Lower leg skin (tissue), 4 donors: ENCODE data around the gene ZNF518A. TPM values are rescaled to one million over a fixed set of nuclear protein-coding genes. Genes with fewer than 3 reads are reported as not detected.

Experiments
- DNase-seq, 2 donors: peaks; one replicate each; pipeline ENCODE4 v3.0.0-alpha.2; 2019; ENCODE audit warnings: low spot score in 2 of 2
- H3K4me3 ChIP-seq: fragments of 200-600 bp; sonication (generic); 2 replicates; pipeline ENCODE4 v1.5.1; 2017; ENCODE audit warnings: mild to moderate bottlenecking, low read depth; ENCODE audit not compliant: poor library complexity, severe bottlenecking
- POLR2A ChIP-seq, 2 donors: fragments of 450-650 bp; IDR thresholded peaks; one replicate each; pipeline ENCODE4 v1.6.1; 2016 to 2017; ENCODE audit warnings: antibody characterized with exemption in 2 of 2, mild to moderate bottlenecking in 1 of 2, moderate library complexity in 1 of 2
- WGBS, 2 donors: methylation state at CpG; one replicate each; pipeline ENCODE4 v1.1.5; 2018; 5-methylcytosine and 5-hydroxymethylcytosine counted together
- intact Hi-C: fragments of 100-400 bp; cut with DNase I; formaldehyde crosslinking; loops from one replicate; pipeline ENCODE4 v1.15.0; 2023; ENCODE audit warnings: low total_unique reads
- total RNA-seq, 4 donors: library from RNA; depleted of rRNA; stranded (reverse); fragments of >200 nt; gene quantifications; one replicate each; pipeline ENCODE4 v1.1.0, GENCODE V29; 2016
- TF ChIP-seq, protein P1 (sequence below), 3 donors: fragments of 450-650 bp; IDR thresholded peaks; one replicate each; pipeline ENCODE4 v1.5.1; 2016; ENCODE audit warnings: antibody characterized with exemption in 3 of 3, mild to moderate bottlenecking in 3 of 3, moderate library complexity in 2 of 3

Gene ZNF518A
- total RNA-seq, 4 donors from 2014 or later, result 6.7 to 12.1 (median 8.3) TPM

DNA sequence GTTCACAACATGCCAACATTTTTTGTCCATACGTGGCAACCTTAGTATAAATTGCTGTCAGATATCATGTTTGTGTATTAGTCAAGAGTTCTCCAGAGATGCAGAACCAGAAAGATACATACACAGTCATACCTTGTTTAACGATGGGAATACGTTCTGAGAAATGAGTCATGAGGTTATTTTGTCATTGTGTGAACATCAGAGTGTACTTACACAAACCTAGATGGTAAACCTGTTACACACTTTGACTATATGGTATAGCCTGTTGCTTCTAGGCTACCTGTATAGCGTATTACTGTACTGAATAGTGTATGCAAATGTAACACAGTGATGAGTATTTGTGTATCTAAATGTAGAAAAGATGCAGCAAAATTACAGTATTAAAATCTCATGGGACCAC, 22.3 kb downstream of the ZNF518A start:
- intact Hi-C loops, result no loop called here
- 92 to 94% methylated on average over 4 of the region's 4 CpGs for WGBS, 2 donors
- H3K4me3 ChIP-seq, result no peak overlapping the region
- TF ChIP-seq POLR2A (IDR thresholded peaks at IDR 0.05), result no peak
- TF ChIP-seq, protein P1, sequence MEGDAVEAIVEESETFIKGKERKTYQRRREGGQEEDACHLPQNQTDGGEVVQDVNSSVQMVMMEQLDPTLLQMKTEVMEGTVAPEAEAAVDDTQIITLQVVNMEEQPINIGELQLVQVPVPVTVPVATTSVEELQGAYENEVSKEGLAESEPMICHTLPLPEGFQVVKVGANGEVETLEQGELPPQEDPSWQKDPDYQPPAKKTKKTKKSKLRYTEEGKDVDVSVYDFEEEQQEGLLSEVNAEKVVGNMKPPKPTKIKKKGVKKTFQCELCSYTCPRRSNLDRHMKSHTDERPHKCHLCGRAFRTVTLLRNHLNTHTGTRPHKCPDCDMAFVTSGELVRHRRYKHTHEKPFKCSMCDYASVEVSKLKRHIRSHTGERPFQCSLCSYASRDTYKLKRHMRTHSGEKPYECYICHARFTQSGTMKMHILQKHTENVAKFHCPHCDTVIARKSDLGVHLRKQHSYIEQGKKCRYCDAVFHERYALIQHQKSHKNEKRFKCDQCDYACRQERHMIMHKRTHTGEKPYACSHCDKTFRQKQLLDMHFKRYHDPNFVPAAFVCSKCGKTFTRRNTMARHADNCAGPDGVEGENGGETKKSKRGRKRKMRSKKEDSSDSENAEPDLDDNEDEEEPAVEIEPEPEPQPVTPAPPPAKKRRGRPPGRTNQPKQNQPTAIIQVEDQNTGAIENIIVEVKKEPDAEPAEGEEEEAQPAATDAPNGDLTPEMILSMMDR (IDR thresholded peaks at IDR 0.05), result no peak
- no peak for DNase-seq

DNA sequence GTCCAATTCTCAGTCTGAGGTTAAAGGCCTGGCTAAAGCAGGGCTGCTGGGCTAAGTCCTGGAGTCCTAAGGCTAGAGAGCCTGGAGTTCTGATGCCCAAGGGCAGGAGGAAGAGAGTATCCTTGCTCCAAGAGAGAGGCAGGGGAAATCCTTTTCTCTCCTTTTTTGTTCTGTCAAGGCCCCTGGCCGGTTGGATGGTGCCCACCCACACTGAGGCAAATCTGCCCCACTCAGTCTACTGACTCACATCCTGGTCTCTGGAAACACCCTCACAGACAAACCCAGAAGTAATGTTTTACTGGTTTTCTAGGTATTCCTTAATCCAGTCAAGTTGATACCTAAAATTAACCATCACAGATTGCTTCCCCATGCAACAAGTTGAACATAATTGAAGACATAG, 23.0 kb downstream of the ZNF518A start:
- no peak for DNase-seq
- no peak for TF ChIP-seq POLR2A (IDR thresholded peaks at IDR 0.05)
- TF ChIP-seq, protein P1 (IDR thresholded peaks at IDR 0.05), result no peak
- intact Hi-C loops, result no loop called here
- no peak overlapping the region for H3K4me3 ChIP-seq
- WGBS, 2 donors, result 82 to 93% methylated on average over 1 of the region's 1 CpG

DNA sequence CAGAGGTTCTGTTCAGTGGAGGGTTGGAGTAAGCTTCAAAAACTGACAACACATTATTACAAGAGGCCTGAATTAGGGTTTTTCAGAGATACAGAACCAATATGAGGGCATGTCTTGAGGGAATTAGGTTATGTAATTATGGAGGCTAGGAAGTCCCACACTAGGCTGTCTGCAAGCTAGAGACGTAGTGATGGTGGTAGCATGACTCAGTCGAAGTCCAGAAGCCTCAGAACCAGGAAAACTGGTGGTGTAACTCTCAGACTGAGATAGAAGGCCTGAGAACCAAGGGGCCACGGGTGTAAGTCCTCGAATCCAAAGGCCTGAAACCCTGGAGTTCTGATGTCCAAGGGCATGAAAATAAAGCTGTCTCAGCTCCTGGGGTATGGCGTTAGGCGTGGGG, 35.6 kb downstream of the ZNF518A start:
- no peak for DNase-seq
- intact Hi-C loops, result no loop called here

DNA sequence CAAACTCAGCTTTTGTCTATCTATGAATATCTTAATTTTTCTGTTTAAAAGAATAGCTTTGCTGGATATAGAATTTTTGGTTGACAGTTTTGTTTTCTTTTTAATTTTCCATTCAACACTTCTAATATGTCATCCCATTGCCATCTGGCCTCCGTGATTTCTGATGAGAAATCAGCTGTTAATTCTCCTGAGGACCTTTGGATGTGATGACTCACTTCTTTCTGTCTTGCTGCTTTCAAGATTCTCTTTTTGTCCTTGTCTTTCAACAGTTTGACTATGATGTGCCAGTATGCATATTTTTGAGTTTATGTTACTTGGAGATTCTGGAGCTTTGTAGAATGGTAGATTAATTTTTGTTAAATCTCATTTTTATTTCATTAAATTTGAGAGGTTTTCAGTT, 38.4 kb downstream of the ZNF518A start:
- intact Hi-C loops, result no loop called here
- TF ChIP-seq POLR2A (IDR thresholded peaks at IDR 0.05), result no peak
- TF ChIP-seq, protein P1 (IDR thresholded peaks at IDR 0.05), result no peak
- DNase-seq, result no peak
- WGBS, 2 donors, result 77 to 93% methylated on average over 1 of the region's 1 CpG
- no peak overlapping the region for H3K4me3 ChIP-seq

More for the DNA sequence above, 35.6 kb downstream of the ZNF518A start:
- no peak overlapping the region for H3K4me3 ChIP-seq
- TF ChIP-seq, protein P1 (IDR thresholded peaks at IDR 0.05), result no peak
- TF ChIP-seq POLR2A (IDR thresholded peaks at IDR 0.05), result no peak
- 95 to 98% methylated on average over 6 of the region's 6 CpGs for WGBS, 2 donors

DNA sequence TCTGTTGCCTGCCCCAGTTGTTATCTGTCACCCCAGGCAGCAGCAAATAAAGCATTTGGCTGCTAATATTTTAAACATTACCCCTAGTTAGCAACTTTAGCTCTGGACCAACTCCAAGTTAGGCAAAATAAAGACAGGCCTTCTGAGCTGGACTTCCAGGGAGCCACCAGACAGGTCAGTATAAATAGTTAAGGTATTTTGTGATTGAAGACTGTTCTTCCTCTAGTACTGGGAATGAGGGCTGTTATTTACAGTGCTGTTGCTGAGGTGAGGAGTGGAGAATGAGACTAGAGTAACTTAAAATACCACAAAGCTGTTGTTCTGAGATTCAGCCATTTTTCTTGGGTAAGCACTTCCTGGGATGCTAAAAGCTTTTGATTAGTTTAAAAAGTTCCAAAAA, 40.1 kb downstream of the ZNF518A start:
- TF ChIP-seq, protein P1 (IDR thresholded peaks at IDR 0.05), result no peak
- no peak for TF ChIP-seq POLR2A (IDR thresholded peaks at IDR 0.05)
- intact Hi-C loops, result no loop called here
- no peak for DNase-seq
- no peak overlapping the region for H3K4me3 ChIP-seq

DNA sequence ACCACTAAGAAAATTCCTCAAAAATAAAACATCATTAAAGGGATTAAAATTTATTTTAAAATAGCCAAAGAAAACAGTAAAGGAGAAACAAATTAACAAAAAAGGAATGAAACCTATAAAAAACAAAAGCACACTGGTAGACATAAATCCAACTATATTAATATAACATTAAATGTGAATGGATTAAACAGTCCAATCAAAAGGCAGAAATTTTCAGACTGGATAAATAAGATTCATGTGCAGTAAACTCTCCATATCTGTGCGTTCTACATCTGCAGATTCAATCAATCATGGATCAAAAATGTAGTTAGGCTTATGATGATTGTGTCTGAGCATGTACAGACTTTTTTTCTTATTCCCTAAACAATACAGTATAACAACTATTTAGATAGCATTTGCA, 42.6 kb downstream of the ZNF518A start:
- no peak for DNase-seq
- TF ChIP-seq, protein P1 (IDR thresholded peaks at IDR 0.05), result no peak
- TF ChIP-seq POLR2A (IDR thresholded peaks at IDR 0.05), result no peak
- H3K4me3 ChIP-seq, result no peak overlapping the region
- intact Hi-C loops, result no loop called here
- WGBS, 2 donors, result 94 to 97% methylated on average over 1 of the region's 1 CpG
